Endothelial cell of umbilical vein (primary cell): ENCODE data around the gene NOBOX.

ENCODE experiments used
- CTCF ChIP-seq, 2 donors: IDR thresholded peaks; 1 replicate in 1 of 2; 2 replicates in 1 of 2; pipeline ENCODE4 v1.5.1; 2011; ENCODE audit warnings: low read length in 2 of 2, mild to moderate bottlenecking in 2 of 2, moderate library complexity in 2 of 2, control low read depth in 1 of 2, inconsistent platforms in 1 of 2, low read depth in 1 of 2; ENCODE audit not compliant: insufficient read depth in 1 of 2; ENCODE audit errors: extremely low read depth in 1 of 2
- FOS ChIP-seq: IDR thresholded peaks from 2 replicates; pipeline ENCODE4 v1.6.1; 2011; ENCODE audit warnings: mild to moderate bottlenecking, low read length, moderate library complexity, borderline replicate concordance; ENCODE audit not compliant: insufficient read depth
- POLR2A ChIP-seq: IDR thresholded peaks from 2 replicates; pipeline ENCODE4 v1.6.1; 2012; ENCODE audit warnings: low read depth, mild to moderate bottlenecking, control low read depth, low read length
- POLR2AphosphoS5 ChIP-seq: IDR thresholded peaks from 2 replicates; pipeline ENCODE4 v1.6.1; 2012; ENCODE audit warnings: low read depth, mild to moderate bottlenecking, control low read depth, low read length, moderate library complexity; ENCODE audit not compliant: insufficient read depth

GRCh38 chr7:144415858-144416257 lies 12.4 kb upstream of the NOBOX start:
- TF ChIP-seq POLR2A (no peak), POLR2AphosphoS5 (no peak), CTCF (IDR thresholded peaks at IDR 0.05; ENCODE audit: extremely low read depth in 1 of 2, insufficient read depth in 1 of 2, low read depth in 1 of 2, low read length in 2 of 2) (no peak), FOS (no peak)
